GM19239 (cell line): Measurements from ENCODE around the gene SLCO4A1.

ENCODE experiments used
- DNase-seq: peaks from one replicate; pipeline ENCODE4 v3.0.0; 2011; ENCODE audit warnings: low spot score; ENCODE audit not compliant: insufficient read length
- FAIRE-seq: peaks from 2 replicates; lab custom pipeline; 2011; peaks lifted over from hg19 to GRCh38; lab: Jason Lieb, UNC

Gene SLCO4A1

GRCh38 chr20:62708591-62709536 is 66.6 kb downstream of the SLCO4A1 start, which contains the start of gene NTSR1:
NTSR1 (plus strand) TSS chr20:62708836; CDS start chr20:62709208, 372 bp downstream.
- FAIRE-seq (no peak), DNase-seq (no peak)

- FAIRE-seq, result no peak
- DNase-seq, result no peak
These were observed 67.2 kb downstream of the SLCO4A1 start for GRCh38 chr20:62709537-62709905.

- FAIRE-seq, result no peak
- DNase-seq, result no peak
These were observed 68.0 kb downstream of the SLCO4A1 start for GRCh38 chr20:62710221-62710885.

GRCh38 chr20:62710886-62711702 is 68.8 kb downstream of the SLCO4A1 start:
- no peak for DNase-seq
- no peak for FAIRE-seq

GRCh38 chr20:62711703-62712101 is 69.4 kb downstream of the SLCO4A1 start:
- DNase-seq, result no peak
- FAIRE-seq, result no peak

- FAIRE-seq (no peak), DNase-seq (no peak)
These were observed 70.3 kb downstream of the SLCO4A1 start for GRCh38 chr20:62712606-62713005.

- no peak for DNase-seq
- no peak for FAIRE-seq
These were observed 71.7 kb downstream of the SLCO4A1 start for GRCh38 chr20:62714006-62714405.

- FAIRE-seq (no peak), DNase-seq (no peak)
These were observed 72.5 kb downstream of the SLCO4A1 start for GRCh38 chr20:62714799-62715198.

- DNase-seq (no peak), FAIRE-seq (no peak)
These were observed 72.9 kb downstream of the SLCO4A1 start for GRCh38 chr20:62715201-62715600.

- DNase-seq (no peak), FAIRE-seq (no peak)
These were observed 74.1 kb downstream of the SLCO4A1 start for GRCh38 chr20:62716198-62716940.

GRCh38 chr20:62716941-62717310 is 74.6 kb downstream of the SLCO4A1 start:
- no peak for DNase-seq
- FAIRE-seq, result no peak

GRCh38 chr20:62717933-62718332 is 75.6 kb downstream of the SLCO4A1 start:
- FAIRE-seq (no peak), DNase-seq (no peak)

GRCh38 chr20:62718546-62718945 is 76.2 kb downstream of the SLCO4A1 start:
- DNase-seq, result no peak
- FAIRE-seq, result no peak

GRCh38 chr20:62719250-62719935 is 77.1 kb downstream of the SLCO4A1 start:
- no peak for DNase-seq

More at GRCh38 chr20:62719250-62719935, 77.1 kb downstream of the SLCO4A1 start:
- FAIRE-seq, result no peak
